ENCODE results near the gene ESR1. TPM values are rescaled to one million over a fixed set of nuclear protein-coding genes. Genes with fewer than 3 reads are reported as not detected.

ESR1 gene
- total and polyA plus RNA-seq, 2 donors (not counting 3 experiments of a cell fraction or from before 2014, with no cell fraction given) = 0.01 TPM; not detected in 1

- DNase-seq (ENCODE audit: low read depth, low spot score) (no peak), FAIRE-seq (no peak)
- no peaks in the 10 kb centered on the region for H3K79me2 ChIP-seq (ENCODE audit: control insufficient read depth, insufficient read depth, low read length)
- H3K9ac ChIP-seq (replicated peaks; ENCODE audit: extremely low read depth, insufficient read depth, low read length) = no peak overlapping the region
- no peaks in the 10 kb centered on the region for H3K9me1 ChIP-seq (replicated peaks; ENCODE audit: control insufficient read depth, extremely low read depth, insufficient read depth, low read length)
- no peak for TF ChIP-seq EZH2 (IDR thresholded peaks at IDR 0.05; ENCODE audit: borderline replicate concordance, low read depth, low read length, severe bottlenecking)
- no peak for TF ChIP-seq MAX (IDR thresholded peaks at IDR 0.05; ENCODE audit: insufficient read depth, insufficient read length)
- no peak for TF ChIP-seq CTCF (IDR thresholded peaks at IDR 0.05; ENCODE audit: extremely low read depth in 1 of 2, insufficient read depth in 1 of 2, low read depth in 1 of 2, low read length in 2 of 2)
- TF ChIP-seq JUN (IDR thresholded peaks at IDR 0.05; ENCODE audit: borderline replicate concordance, insufficient read depth, insufficient read length, low read depth) = no peak
- no peak for TF ChIP-seq GATA2 (IDR thresholded peaks at IDR 0.05; ENCODE audit: insufficient read depth, insufficient read length, low read depth, low read length)
- no peak for TF ChIP-seq POLR2AphosphoS5 (IDR thresholded peaks at IDR 0.05; ENCODE audit: insufficient read depth, low read depth, low read length)
- TF ChIP-seq MYC (IDR thresholded peaks at IDR 0.05; ENCODE audit: low read depth, low read length) = no peak
- dilution Hi-C loops (cut with MboI; ENCODE audit: extremely low pct_ligation_motif_present, low sequenced_read_pairs) = no loop called here
- H3K27me3 ChIP-seq (ENCODE audit: control insufficient read depth in 2 of 2, insufficient read depth in 2 of 2, low read length in 2 of 2) = no peaks in the 10 kb centered on the region
- no peaks in the 10 kb centered on the region for H3K9me3 ChIP-seq (replicated peaks; ENCODE audit: control insufficient read depth, insufficient read depth, low read length)
- ChIA-PET POLR2A (no interaction called here), CTCF (interaction anchor here (0.7 to 2.8 kb wide), 3 partner anchors 11 to 357 kb away, joined by 4 to 12 read pairs (median 4); no protein-coding TSS in a partner anchor)
- H3K36me3 ChIP-seq (ENCODE audit: control insufficient read depth in 2 of 2, extremely low read depth in 1 of 2, insufficient read depth in 2 of 2, low read length in 2 of 2) = peaks cover 0 to 4% of the 10 kb centered on the region in 2 experiments
- no peak overlapping the region for H3K4me2 ChIP-seq (ENCODE audit: insufficient read depth, low read length)
- intact Hi-C loops (cut with micrococcal nuclease) = no loop called here
- BruUV-seq (replicated peaks) = no TSS peak
- no peak overlapping the region for H3K27ac ChIP-seq (ENCODE audit: insufficient read depth, low read depth, low read length)
- no peaks in the 10 kb centered on the region for H4K20me1 ChIP-seq (replicated peaks; ENCODE audit: control insufficient read depth, extremely low read depth, insufficient read depth, low read length)
- H3K4me3 ChIP-seq (replicated peaks in 1 of 3; ENCODE audit: insufficient read depth in 1 of 3, low read depth in 1 of 3, low read length in 3 of 3) = no peak overlapping the region
- no peak overlapping the region for H2AFZ ChIP-seq (ENCODE audit: low read depth, low read length)
- H3K4me1 ChIP-seq (ENCODE audit: control insufficient read depth, extremely low read depth, insufficient read depth, low read length) = no peaks in the 10 kb centered on the region
Observed at GRCh38 chr6:152122434-152122833, 315.0 kb downstream of the ESR1 start.
